T-cell (primary cell): ENCODE data around the gene GSTM1. TPM values are rescaled to one million over a fixed set of nuclear protein-coding genes. Genes with fewer than 3 reads are reported as not detected.

ENCODE experiments used
- ATAC-seq, 4 experiments: fragments of 200-7000 bp in 3 of 4; fragments of 150-1000 bp in 1 of 4; cut with Tn5 transposase; replicated peaks in 1 of 4; 1 replicate in 3 of 4; 2 replicates in 1 of 4; pipeline ENCODE4 v1.10.0; 2021; ENCODE audit warnings: moderate library complexity in 3 of 4, mild to moderate bottlenecking in 2 of 4, moderate number of reproducible peaks in 1 of 4
- CTCF ChIA-PET, 2 donors: fragments of 300-600 bp; sonication (Branson Sonifier 250); formaldehyde crosslinking; loops; one replicate each; lab custom pipeline; 2022; ENCODE audit warnings: antibody characterized with exemption in 2 of 2; lab: Charles Lee
- POLR2A ChIA-PET, 2 donors: fragments of 300-600 bp; sonication (Branson Sonifier 250); formaldehyde crosslinking; loops; one replicate each; lab custom pipeline; 2022; ENCODE audit warnings: antibody characterized with exemption in 2 of 2; lab: Charles Lee
- DNase-seq, 35 experiments: peaks; one replicate each; pipeline versions ENCODE4 v3.0.0 to v3.0.0-alpha.2; 2013 to 2023
- H3K27ac ChIP-seq: one replicate; pipeline ENCODE4 v1.5.1; 2013; ENCODE audit warnings: low read length
- H3K27me3 ChIP-seq, 2 experiments: replicated peaks in 1 of 2; 1 replicate in 1 of 2; 2 replicates in 1 of 2; pipeline versions ENCODE4 v1.6.1 to v1.7.0; 2013; ENCODE audit warnings: low read length in 1 of 2, mixed read lengths in 1 of 2; ENCODE audit not compliant: control insufficient read depth in 2 of 2, insufficient read depth in 2 of 2; ENCODE audit errors: extremely low read depth in 1 of 2
- H3K36me3 ChIP-seq, 2 donors: 1 replicate in 1 of 2; 2 replicates in 1 of 2; pipeline versions ENCODE4 v1.6.1 to v1.7.0; 2013; ENCODE audit warnings: low read length in 1 of 2; ENCODE audit not compliant: control insufficient read depth in 2 of 2, insufficient read depth in 1 of 2; ENCODE audit errors: extremely low read depth in 1 of 2
- H3K4me1 ChIP-seq, 2 experiments: 1 replicate in 1 of 2; 2 replicates in 1 of 2; pipeline versions ENCODE4 v1.6.1 to v1.7.0; 2013; ENCODE audit warnings: low read length in 2 of 2, mixed read lengths in 1 of 2; ENCODE audit not compliant: insufficient read depth in 2 of 2, control insufficient read depth in 1 of 2; ENCODE audit errors: extremely low read depth in 1 of 2
- H3K4me3 ChIP-seq, 2 donors: 1 replicate in 1 of 2; 2 replicates in 1 of 2; pipeline versions ENCODE4 v1.5.1 to v1.7.0; 2013; ENCODE audit warnings: mild to moderate bottlenecking in 2 of 2, low read length in 1 of 2, moderate library complexity in 1 of 2; ENCODE audit not compliant: control insufficient read depth in 1 of 2; ENCODE audit errors: extremely low read depth in 1 of 2
- H3K9me3 ChIP-seq: 2 replicates; pipeline ENCODE4 v1.7.0; 2013
- H3K27ac Mint-ChIP-seq, 2 donors: one replicate each; pipeline ENCODE4 v1.8.0; 2020 to 2021; ENCODE audit warnings: mild to moderate bottlenecking in 2 of 2, mixed read lengths in 2 of 2
- H3K27me3 Mint-ChIP-seq, 2 donors: one replicate each; pipeline ENCODE4 v1.8.0; 2021 to 2022; ENCODE audit warnings: mixed read lengths in 2 of 2
- H3K36me3 Mint-ChIP-seq: one replicate; pipeline ENCODE4 v1.8.0; 2021; ENCODE audit warnings: mixed read lengths
- H3K4me1 Mint-ChIP-seq, 3 donors: one replicate each; pipeline ENCODE4 v1.8.0; 2020 to 2022; ENCODE audit warnings: mixed read lengths in 3 of 3, mild to moderate bottlenecking in 1 of 3
- H3K4me3 Mint-ChIP-seq, 3 donors: one replicate each; pipeline ENCODE4 v1.8.0; 2020 to 2022; ENCODE audit warnings: mild to moderate bottlenecking in 3 of 3, mixed read lengths in 3 of 3, moderate library complexity in 3 of 3
- H3K9me3 Mint-ChIP-seq, 3 donors: one replicate each; pipeline ENCODE4 v1.8.0; 2020 to 2022; ENCODE audit warnings: mixed read lengths in 3 of 3
- WGBS: methylation state at CpG from one replicate; pipeline ENCODE4 v1.1.5; 2013; ENCODE audit warnings: missing lambda C conversion rate; ENCODE audit not compliant: insufficient coverage; 5-methylcytosine and 5-hydroxymethylcytosine counted together
- total RNA-seq, 35 experiments: library from RNA in 6 of 35; stranded (reverse) in 6 of 35; fragments of 120-200 nt in 1 of 35; gene quantifications; one replicate each; pipeline versions ENCODE4 v1.2.1 to v1.2.4 and lab custom pipeline; 2013 to 2026

Gene GSTM1
- total RNA-seq, 5 donors from 2014 or later (not counting 1 experiment from before 2014, with no cell fraction given) = 0.44 to 50.3 (median 30.7) TPM

DNA sequence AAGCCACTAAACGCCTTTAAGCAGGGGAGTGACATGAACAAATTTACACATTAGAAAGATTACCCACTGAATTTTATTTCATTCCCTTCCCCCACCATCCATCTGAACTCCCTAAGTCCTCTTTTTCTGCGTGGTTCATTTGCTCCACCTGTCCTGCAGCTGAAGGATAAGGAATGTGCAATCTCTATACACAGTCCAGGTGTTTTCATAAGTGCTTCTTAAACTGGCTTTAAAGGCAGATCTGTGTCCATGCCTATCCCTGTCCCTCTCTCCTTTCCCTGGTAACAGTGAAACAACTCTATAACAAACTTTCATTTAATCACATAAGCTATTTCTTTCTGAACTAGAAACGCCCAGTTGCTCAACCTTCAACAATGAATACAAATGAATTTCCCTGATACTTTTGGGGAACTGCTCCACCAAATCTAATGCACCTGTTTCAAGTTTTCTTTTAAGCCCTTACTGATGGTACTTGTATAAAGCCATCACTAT is 44.8 kb downstream of the GSTM1 start:
- ATAC-seq = no peak
- DNase-seq = no peak
- H3K27ac ChIP-seq = no peak overlapping the region
- Mint-ChIP-seq H3K27ac (no peak overlapping the region), H3K36me3 (peaks cover 4% of the 10 kb centered on the region), H3K27me3 (peaks cover 3 to 9% of the 10 kb centered on the region in 2 donors), H3K4me3 (no peak overlapping the region), H3K9me3 (no peaks in the 10 kb centered on the region), H3K4me1 (no peaks in the 10 kb centered on the region)
- H3K4me1 ChIP-seq = no peaks in the 10 kb centered on the region
- ChIA-PET POLR2A (no interaction called here), CTCF (no interaction called here)
- no peak overlapping the region for H3K4me3 ChIP-seq
- no peaks in the 10 kb centered on the region for H3K9me3 ChIP-seq
- WGBS = 75% methylated on average over 1 of the region's 3 CpGs
- H3K27me3 ChIP-seq = peaks cover 0 to 14% of the 10 kb centered on the region in 2 experiments
- no peaks in the 10 kb centered on the region for H3K36me3 ChIP-seq

DNA sequence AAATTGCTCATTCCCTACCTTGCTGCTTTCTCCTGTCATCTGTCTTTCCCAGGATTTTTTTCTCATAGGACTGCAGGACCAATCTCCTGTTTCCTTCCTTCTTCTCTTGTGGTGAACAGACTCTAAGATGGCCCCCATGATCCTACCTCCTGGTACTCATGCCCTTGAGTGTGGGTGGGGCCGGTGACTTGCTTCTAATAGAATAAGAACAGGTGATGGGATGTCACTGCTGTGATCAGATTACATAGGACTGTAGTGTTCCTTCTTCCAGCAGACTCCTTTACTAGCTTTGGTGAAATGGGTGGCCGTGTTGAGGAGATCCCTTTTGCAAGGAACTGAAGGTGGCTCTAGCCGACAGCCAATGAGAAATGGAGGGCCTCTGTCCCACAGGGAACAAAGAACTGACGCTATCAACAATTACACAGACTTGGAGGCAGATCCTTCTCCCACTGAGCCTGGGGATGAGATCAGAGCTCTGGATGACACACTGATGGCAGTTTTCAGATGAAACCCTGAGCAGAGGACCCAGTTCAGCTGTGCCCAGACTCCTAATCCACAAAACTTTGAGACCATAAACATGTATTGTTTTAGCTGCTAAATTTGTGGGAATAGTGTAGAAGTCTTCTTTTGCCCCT is 45.7 kb downstream of the GSTM1 start:
- Mint-ChIP-seq H3K27me3 (peaks cover 6 to 9% of the 10 kb centered on the region in 2 donors), H3K4me1 (no peaks in the 10 kb centered on the region), H3K36me3 (peaks cover 4% of the 10 kb centered on the region), H3K9me3 (no peaks in the 10 kb centered on the region), H3K27ac (no peak overlapping the region), H3K4me3 (no peak overlapping the region)
- 90% methylated on average over 1 of the region's 4 CpGs for WGBS
- Histone ChIP-seq H3K27ac (no peak overlapping the region), H3K4me3 (no peak overlapping the region), H3K36me3 (no peaks in the 10 kb centered on the region), H3K4me1 (no peaks in the 10 kb centered on the region), H3K27me3 (peaks cover 0 to 14% of the 10 kb centered on the region in 2 experiments), H3K9me3 (no peaks in the 10 kb centered on the region)
- ChIA-PET POLR2A (interaction anchor here (0.6 kb wide), 2 partner anchors 16 to 1903 kb away, joined by 3 to 5 read pairs; no protein-coding TSS in a partner anchor), CTCF (interaction anchor here in 1 of 2 donors (0.7 kb wide), 1 partner anchor 218 kb away, joined by 3 read pairs; no protein-coding TSS in a partner anchor)
- ATAC-seq = no peak
- no peak for DNase-seq

DNA sequence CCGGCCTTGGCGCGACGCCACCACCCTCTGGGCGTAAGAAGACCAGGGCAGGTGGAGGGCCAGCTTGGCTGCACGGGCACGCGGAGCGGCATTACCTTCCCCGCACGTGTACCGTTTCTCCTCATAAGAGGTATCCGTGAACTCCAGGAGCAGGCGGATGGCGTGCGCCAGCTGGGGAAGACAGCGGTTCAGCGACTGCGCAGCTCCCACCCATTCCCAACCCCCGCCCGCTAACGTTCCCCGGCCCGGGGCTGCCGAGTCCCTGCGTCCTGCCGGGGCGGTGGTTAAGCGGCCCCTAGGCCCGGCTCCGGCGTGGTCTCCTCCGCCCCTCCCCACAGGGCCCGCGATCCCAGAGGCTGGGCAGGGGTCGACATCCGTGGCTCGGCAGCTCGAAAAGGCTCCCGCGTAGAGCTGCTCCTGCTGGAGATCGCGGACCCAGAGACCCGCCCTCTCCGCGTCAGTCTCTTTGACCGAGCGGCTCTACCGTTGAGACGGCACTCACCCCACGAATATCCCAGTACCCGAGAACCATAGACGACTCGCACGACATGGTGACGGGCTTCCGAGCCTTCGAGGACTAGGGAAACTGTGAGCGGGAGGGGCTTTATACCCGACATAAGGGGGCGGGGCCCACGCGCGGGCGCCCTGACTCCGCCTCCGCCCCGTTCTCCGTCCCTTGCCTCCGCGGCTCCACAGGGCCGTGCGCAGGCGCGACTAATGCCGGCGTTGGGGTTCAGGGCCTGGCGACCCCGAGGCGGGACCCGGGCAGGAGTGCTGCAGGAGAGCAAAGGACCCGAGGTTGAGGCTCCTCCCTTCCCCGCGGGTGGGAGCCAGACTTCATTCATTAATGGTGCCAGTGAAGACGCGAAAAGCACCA is 52.4 kb downstream of the GSTM1 start:
- peaks cover 11 to 15% (median 15%) of the 10 kb centered on the region in 3 donors for H3K4me1 Mint-ChIP-seq
- H3K27me3 Mint-ChIP-seq = peaks cover 0 to 12% of the 10 kb centered on the region in 2 donors
- peak; percentile 96 to 98 (median 97) for ATAC-seq
- H3K9me3 Mint-ChIP-seq = no peaks in the 10 kb centered on the region
- Histone ChIP-seq H3K27me3 (peaks cover 2 to 14% of the 10 kb centered on the region in 2 experiments), H3K27ac (peak overlapping the region; percentile 49), H3K9me3 (no peaks in the 10 kb centered on the region), H3K36me3 (no peaks in the 10 kb centered on the region), H3K4me1 (peaks cover 4 to 17% of the 10 kb centered on the region in 2 experiments), H3K4me3 (peak overlapping the region; percentile 67 to 75)
- peaks cover 4% of the 10 kb centered on the region for H3K36me3 Mint-ChIP-seq
- WGBS = 2% methylated on average over 79 of the region's 86 CpGs
- peak overlapping the region; percentile 49 to 90 for H3K27ac Mint-ChIP-seq
- H3K4me3 Mint-ChIP-seq = peak overlapping the region; percentile 69 to 88 (median 85)
- ChIA-PET CTCF (interaction anchor here in 1 of 2 donors (2.1 kb wide), 1 partner anchor 100 kb away, joined by 6 read pairs; no protein-coding TSS in a partner anchor), POLR2A (no interaction called here)
- DNase-seq = peak; percentile 52 to 89 (median 76)

DNA sequence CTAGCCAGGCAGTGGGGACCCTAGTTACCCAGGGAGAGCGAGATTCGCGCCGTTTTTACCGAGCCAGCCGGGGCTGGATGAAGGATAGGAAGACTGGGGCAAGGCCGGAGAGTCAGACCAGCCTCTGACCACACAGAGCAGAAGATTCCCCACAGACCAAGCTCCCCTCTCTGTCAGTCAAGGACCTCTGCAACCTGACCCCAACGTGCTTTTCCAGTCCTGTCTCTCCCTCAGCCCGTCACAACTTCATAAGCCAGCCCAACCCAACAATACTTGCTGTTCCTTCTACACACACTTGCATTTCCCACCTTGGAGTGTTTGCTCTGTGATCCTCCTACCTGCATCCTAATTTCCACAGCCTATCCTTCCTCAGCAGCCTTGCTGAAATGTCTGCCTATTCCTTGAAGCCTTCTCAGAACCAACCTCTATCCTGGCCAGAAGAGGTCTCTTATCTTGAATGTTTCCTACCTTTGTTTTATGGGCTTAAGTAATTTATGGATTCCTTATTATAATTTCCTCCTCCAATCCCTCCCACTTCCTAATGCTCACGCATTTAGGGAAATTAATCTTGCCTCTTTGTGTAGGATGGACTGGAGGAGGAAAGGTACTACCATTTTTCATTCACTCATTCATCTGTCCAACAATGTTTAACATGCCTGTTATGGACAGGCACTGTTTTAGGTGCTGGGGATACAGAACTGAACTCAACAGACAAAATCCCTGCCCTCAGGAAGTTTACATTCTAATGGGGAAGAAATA is 53.2 kb downstream of the GSTM1 start, which contains the start of gene GSTM3:
Gene GSTM3 (minus strand): TSS at position 424 of the 759 bp plus-strand sequence. CDS start 751 bp downstream, outside the sequence.
- Mint-ChIP-seq H3K4me3 (peak within 1 kb of the TSS; percentile 69 to 88 (median 85)), H3K27me3 (peaks cover 0 to 12% of the 10 kb centered on the region in 2 donors), H3K27ac (peak within 1 kb of the TSS; percentile 59 to 90), H3K36me3 (peaks cover 4% of the 10 kb centered on the region), H3K4me1 (peaks cover 11 to 15% (median 15%) of the 10 kb centered on the region in 3 donors), H3K9me3 (no peaks in the 10 kb centered on the region)
- peak within 1 kb of the TSS; percentile 67 to 75 for H3K4me3 ChIP-seq
- peaks cover 4 to 17% of the 10 kb centered on the region in 2 experiments for H3K4me1 ChIP-seq
- ATAC-seq (peak in 3 of 4 experiments; percentile 4 to 6 (median 4)), DNase-seq (peak in 1 of 35 experiments; percentile 11)
- peaks cover 2 to 14% of the 10 kb centered on the region in 2 experiments for H3K27me3 ChIP-seq
- 20% methylated on average over 2 of the region's 10 CpGs for WGBS
- no peaks in the 10 kb centered on the region for H3K36me3 ChIP-seq
- no peaks in the 10 kb centered on the region for H3K9me3 ChIP-seq
- POLR2A ChIA-PET = no interaction called here
- CTCF ChIA-PET = interaction anchor here in 1 of 2 donors (2.1 kb wide), 1 partner anchor 100 kb away, joined by 6 read pairs; no protein-coding TSS in a partner anchor
- H3K27ac ChIP-seq = peak within 1 kb of the TSS; percentile 49

Other genes with a start within 250 kb of the GSTM1 start
- under 1 TPM in 4 of 5 donors, not detected in 1; 0.09 to 0.13 (median 0.11) TPM for gene SYPL2, start 221.3 kb upstream of the GSTM1 start, total RNA-seq
- 10 to 100 TPM in 4 of 5 donors, 1 to 10 TPM in 1; 9.7 to 13.2 (median 12.5) TPM for gene ATXN7L2, start 203.9 kb upstream of the GSTM1 start, total RNA-seq
- gene CYB561D1, start 193.7 kb upstream of the GSTM1 start, total RNA-seq = 10 to 100 TPM; 23.6 to 42.6 (median 39.5) TPM
- 10 to 100 TPM; 13.2 to 28.2 (median 21.5) TPM for gene AMIGO1, start 178.1 kb upstream of the GSTM1 start, total RNA-seq
- under 1 TPM; 0.16 to 0.75 (median 0.39) TPM for gene GPR61, start 147.9 kb upstream of the GSTM1 start, total RNA-seq
- gene GNAI3, start 139.2 kb upstream of the GSTM1 start, total RNA-seq = 1 to 10 TPM; 5.4 to 7.2 (median 6.5) TPM
- gene GNAT2, start 68.2 kb upstream of the GSTM1 start, total RNA-seq = not detected
- gene AMPD2, start 68.0 kb upstream of the GSTM1 start, total RNA-seq = 100 to 1,000 TPM in 3 of 5 donors, 10 to 100 TPM in 2; 90.2 to 285 (median 100) TPM
- gene GSTM4, start 31.7 kb upstream of the GSTM1 start, total RNA-seq = 10 to 100 TPM; 14.6 to 28.5 (median 20.8) TPM
- gene GSTM2, start 19.8 kb upstream of the GSTM1 start, total RNA-seq = 100 to 1,000 TPM in 1 of 5 donors, 10 to 100 TPM in 4; 51.9 to 102 (median 77.4) TPM
- under 1 TPM; 0.12 to 0.63 (median 0.23) TPM for gene GSTM5, start 24.4 kb downstream of the GSTM1 start, total RNA-seq
- 10 to 100 TPM in 4 of 5 donors, 1 to 10 TPM in 1; 8.4 to 17.1 (median 10.3) TPM for gene GSTM3, start 53.2 kb downstream of the GSTM1 start, total RNA-seq
- gene EPS8L3, start 76.1 kb downstream of the GSTM1 start, total RNA-seq = under 1 TPM in 2 of 5 donors, not detected in 3; 0.47 to 0.49 TPM
- gene CSF1, start 223.0 kb downstream of the GSTM1 start, total RNA-seq = 1 to 10 TPM; 4.8 to 9.5 (median 8.3) TPM